GM12801 (cell line): ENCODE data around the gene CRY1.

Source experiments
- TF ChIP-seq, protein P1 (sequence below): IDR thresholded peaks from one replicate; pipeline ENCODE4 v1.5.1; 2011; ENCODE audit warnings: control low read depth; ENCODE audit not compliant: insufficient read length; ENCODE audit errors: extremely low read depth

Gene CRY1

DNA sequence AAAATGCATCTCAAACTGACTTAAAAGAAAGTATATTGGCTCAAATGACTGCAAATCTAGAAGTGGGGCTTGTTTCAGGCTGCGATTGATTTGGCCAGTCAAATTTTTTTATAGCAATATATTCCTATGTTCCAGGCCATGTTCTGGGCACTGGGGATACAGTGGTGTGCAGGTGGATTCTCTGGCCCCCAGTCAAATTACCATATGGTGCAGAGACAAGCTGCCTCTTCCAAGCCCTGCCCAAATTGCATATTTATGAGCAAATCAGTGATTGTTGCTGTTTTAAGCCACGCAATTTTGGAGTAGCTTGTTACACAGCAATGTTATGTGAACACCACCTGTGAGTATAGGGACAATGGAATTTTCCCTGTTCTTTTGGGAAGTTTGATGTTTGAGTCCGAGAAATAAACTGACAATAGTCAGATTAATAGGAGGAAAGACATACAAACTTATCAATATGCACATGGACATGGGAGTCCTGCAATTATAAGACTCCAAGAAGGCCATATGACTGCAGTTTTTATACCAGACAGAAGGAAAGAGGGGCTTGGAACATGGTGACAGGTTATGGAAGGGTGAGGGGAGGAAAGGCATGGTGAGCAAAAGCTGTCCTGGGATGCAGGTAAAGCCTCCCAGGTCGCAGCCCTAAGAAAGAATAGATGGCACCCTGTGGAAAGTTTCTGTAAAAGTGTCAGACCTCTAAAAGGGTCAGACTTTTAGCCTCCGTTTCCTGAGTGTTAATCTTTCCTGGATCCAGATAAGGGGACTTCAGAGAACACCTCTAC is 13.1 kb upstream of the CRY1 start:
- TF ChIP-seq, protein P1, sequence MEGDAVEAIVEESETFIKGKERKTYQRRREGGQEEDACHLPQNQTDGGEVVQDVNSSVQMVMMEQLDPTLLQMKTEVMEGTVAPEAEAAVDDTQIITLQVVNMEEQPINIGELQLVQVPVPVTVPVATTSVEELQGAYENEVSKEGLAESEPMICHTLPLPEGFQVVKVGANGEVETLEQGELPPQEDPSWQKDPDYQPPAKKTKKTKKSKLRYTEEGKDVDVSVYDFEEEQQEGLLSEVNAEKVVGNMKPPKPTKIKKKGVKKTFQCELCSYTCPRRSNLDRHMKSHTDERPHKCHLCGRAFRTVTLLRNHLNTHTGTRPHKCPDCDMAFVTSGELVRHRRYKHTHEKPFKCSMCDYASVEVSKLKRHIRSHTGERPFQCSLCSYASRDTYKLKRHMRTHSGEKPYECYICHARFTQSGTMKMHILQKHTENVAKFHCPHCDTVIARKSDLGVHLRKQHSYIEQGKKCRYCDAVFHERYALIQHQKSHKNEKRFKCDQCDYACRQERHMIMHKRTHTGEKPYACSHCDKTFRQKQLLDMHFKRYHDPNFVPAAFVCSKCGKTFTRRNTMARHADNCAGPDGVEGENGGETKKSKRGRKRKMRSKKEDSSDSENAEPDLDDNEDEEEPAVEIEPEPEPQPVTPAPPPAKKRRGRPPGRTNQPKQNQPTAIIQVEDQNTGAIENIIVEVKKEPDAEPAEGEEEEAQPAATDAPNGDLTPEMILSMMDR: no peak

GRCh38 chr12:107105410-107105703 is 12.0 kb upstream of the CRY1 start:
- TF ChIP-seq, protein P1: no peak

DNA sequence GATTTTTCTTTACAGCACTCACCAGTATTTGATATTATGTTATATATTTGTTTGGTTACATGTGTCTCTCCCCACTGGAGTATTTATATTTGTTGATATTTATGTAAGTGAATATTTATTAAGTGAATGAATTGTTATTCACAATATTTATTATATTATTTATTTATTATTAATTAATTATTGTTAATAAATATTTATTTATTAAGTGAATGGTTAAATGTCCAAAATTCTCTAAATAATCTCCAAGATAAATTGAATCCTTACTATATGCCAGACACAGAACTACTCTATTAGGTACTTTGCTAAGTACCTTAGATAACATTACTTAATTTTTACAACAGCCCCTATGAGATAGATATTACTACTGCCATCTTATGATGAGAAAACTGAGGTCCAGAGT is 10.2 kb upstream of the CRY1 start:
- TF ChIP-seq, protein P1: no peak

DNA sequence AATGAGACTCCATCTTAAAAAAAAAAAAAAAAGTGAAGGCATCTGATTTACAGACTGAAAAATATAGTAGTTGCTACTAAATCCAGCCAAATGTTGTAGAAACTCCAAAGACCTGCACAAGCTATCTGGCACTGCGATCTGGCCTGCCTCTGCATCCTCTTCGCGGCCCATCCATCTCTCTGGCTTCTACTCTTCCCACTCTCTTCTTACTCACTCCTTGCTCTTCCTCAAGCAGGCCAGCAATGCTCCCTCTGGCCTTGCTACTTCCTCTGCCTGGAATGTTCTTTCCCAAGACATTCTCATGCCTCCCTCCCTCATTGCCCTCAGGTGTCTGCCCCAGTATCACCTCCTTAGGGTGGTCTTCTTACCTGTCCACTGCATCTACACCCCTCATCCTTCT is 9.7 kb upstream of the CRY1 start:
- TF ChIP-seq, protein P1: no peak

- TF ChIP-seq, protein P1: no peak
Measured at GRCh38 chr12:107102294-107102693, 8.9 kb upstream of the CRY1 start.

DNA sequence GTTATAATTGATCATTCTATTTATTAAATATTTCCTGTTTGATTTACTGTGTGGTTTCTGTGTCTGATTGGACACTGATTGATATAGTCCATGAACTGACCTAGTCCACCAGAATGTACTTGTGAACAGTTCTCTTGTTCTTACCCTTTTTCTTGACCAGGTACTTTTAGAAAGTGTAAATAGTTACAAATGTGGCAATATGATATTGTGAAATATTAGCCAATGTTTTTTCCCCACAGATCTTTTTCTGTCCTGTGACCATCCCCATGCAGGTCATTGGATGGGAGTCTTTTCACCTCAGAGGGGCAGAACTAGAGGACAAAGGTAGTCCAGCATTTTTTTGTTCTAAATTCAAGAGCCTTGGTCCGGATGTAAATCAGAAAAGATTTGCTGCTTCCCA is 8.3 kb upstream of the CRY1 start:
- TF ChIP-seq, protein P1: no peak

DNA sequence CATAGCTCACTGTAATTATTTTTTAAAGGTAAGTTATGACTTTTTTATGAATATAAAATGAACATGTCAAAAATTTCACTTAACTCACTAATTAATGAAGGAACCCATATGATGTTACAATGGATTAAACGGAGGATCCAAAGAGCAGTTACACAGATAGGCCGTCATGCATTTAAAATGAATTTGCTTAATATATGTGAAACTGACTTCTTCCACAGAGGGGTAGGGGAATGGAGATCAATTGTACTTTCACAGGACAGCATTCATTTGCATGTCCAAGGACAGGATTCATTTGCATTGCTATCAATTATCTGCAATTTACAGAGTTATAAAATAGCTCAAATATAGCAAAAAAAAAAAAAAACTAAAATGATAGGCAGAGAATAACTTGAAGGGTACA is 6.6 kb upstream of the CRY1 start:
- TF ChIP-seq, protein P1: no peak
